GM23338 (cell line): Measurements from ENCODE around the gene ST3GAL4. TPM values are rescaled to one million over a fixed set of nuclear protein-coding genes. Genes with fewer than 3 reads are reported as not detected.

Source experiments
- ATAC-seq: fragments of 200-7000 bp; cut with Tn5 transposase; 3 replicates; pipeline ENCODE4 v1.9.1; 2020
- DNase-seq: peaks from one replicate; pipeline ENCODE4 v3.0.0-alpha.2; 2015; ENCODE audit warnings: low spot score
- H2AFZ ChIP-seq: fragments of 200-600 bp; sonication (generic); 2 replicates; pipeline ENCODE4 v1.8.0; 2016; ENCODE audit warnings: antibody characterized with exemption, mild to moderate bottlenecking, moderate library complexity
- H3F3A ChIP-seq: fragments of 200-600 bp; sonication (generic); replicated peaks from 2 replicates; pipeline ENCODE4 v1.8.0; 2017; ENCODE audit warnings: antibody characterized with exemption, mixed run types, low read depth
- H3K27ac ChIP-seq: fragments of 200-600 bp; sonication (generic); 2 replicates; pipeline ENCODE4 v1.6.1; 2016; ENCODE audit warnings: low read depth
- H3K27me3 ChIP-seq: fragments of 200-600 bp; sonication (generic); 2 replicates; pipeline ENCODE4 v1.8.0; 2016; ENCODE audit warnings: mild to moderate bottlenecking, mixed run types, moderate library complexity; ENCODE audit not compliant: insufficient read depth
- H3K36me3 ChIP-seq: fragments of 200-600 bp; sonication (generic); 2 replicates; pipeline ENCODE4 v1.8.0; 2016; ENCODE audit warnings: mild to moderate bottlenecking; ENCODE audit not compliant: insufficient read depth
- H3K4me1 ChIP-seq: fragments of 200-600 bp; sonication (generic); 2 replicates; pipeline ENCODE4 v1.8.0; 2016; ENCODE audit warnings: mild to moderate bottlenecking, moderate library complexity; ENCODE audit not compliant: insufficient read depth
- H3K4me2 ChIP-seq: fragments of 200-600 bp; sonication (generic); 2 replicates; pipeline ENCODE4 v1.7.1; 2017; ENCODE audit warnings: mixed run types
- H3K4me3 ChIP-seq: fragments of 200-600 bp; sonication (generic); 2 replicates; pipeline ENCODE4 v1.6.1; 2016; ENCODE audit warnings: mixed run types
- H3K79me2 ChIP-seq: fragments of 200-600 bp; sonication (generic); replicated peaks from 2 replicates; pipeline ENCODE4 v1.8.0; 2017; ENCODE audit warnings: mild to moderate bottlenecking; ENCODE audit not compliant: insufficient read depth
- H3K9me2 ChIP-seq: fragments of 200-600 bp; sonication (generic); 2 replicates; pipeline ENCODE4 v1.8.0; 2017; ENCODE audit not compliant: insufficient read depth
- H4K20me1 ChIP-seq: fragments of 200-600 bp; sonication (generic); replicated peaks from 2 replicates; pipeline ENCODE4 v1.8.0; 2017; ENCODE audit warnings: mild to moderate bottlenecking; ENCODE audit not compliant: insufficient read depth
- H3K27ac Mint-ChIP-seq: 2 replicates; pipeline ENCODE4 v1.8.0; 2020; ENCODE audit warnings: inconsistent platforms, mild to moderate bottlenecking, moderate library complexity, mixed read lengths
- H3K27me3 Mint-ChIP-seq: 3 replicates; pipeline ENCODE4 v1.8.0; 2022; ENCODE audit warnings: low read depth, mild to moderate bottlenecking, moderate library complexity, mixed read lengths, inconsistent platforms; ENCODE audit not compliant: insufficient read depth, poor library complexity
- H3K36me3 Mint-ChIP-seq: 3 replicates; pipeline ENCODE4 v1.8.0; 2021; ENCODE audit warnings: low read depth, mild to moderate bottlenecking, inconsistent platforms, moderate library complexity, mixed read lengths
- H3K4me1 Mint-ChIP-seq: 3 replicates; pipeline ENCODE4 v1.8.0; 2020; ENCODE audit warnings: mild to moderate bottlenecking, inconsistent platforms, mixed read lengths
- H3K4me3 Mint-ChIP-seq: 3 replicates; pipeline ENCODE4 v1.8.0; 2021; ENCODE audit warnings: moderate library complexity, mild to moderate bottlenecking, inconsistent platforms, mixed read lengths
- H3K9me3 Mint-ChIP-seq: 3 replicates; pipeline ENCODE4 v1.8.0; 2020; ENCODE audit warnings: moderate library complexity, mild to moderate bottlenecking, inconsistent platforms, mixed read lengths
- CREB1 ChIP-seq: fragments of 250-450 bp; sonication (Bioruptor Pico); IDR thresholded peaks from 2 replicates; pipeline ENCODE4 v1.5.0; 2020; ENCODE audit warnings: low read depth, mild to moderate bottlenecking, moderate library complexity
- ETS1 ChIP-seq: IDR thresholded peaks from 2 replicates; pipeline ENCODE4 v1.6.1; 2016; ENCODE audit warnings: antibody characterized with exemption
- EZH2 ChIP-seq: fragments of 200-600 bp; sonication (generic); IDR thresholded peaks from one replicate; pipeline ENCODE4 v1.8.0; 2017; ENCODE audit warnings: antibody characterized with exemption, mild to moderate bottlenecking, low read depth; ENCODE audit not compliant: unreplicated experiment
- JUNB ChIP-seq: IDR thresholded peaks from one replicate; pipeline ENCODE4 v1.6.1; 2016; ENCODE audit warnings: antibody characterized with exemption; ENCODE audit not compliant: unreplicated experiment
- NANOG ChIP-seq: IDR thresholded peaks from 2 replicates; pipeline ENCODE4 v1.6.1; 2016; ENCODE audit warnings: antibody characterized with exemption, borderline replicate concordance
- POLR2AphosphoS5 ChIP-seq: IDR thresholded peaks from 2 replicates; pipeline ENCODE4 v1.6.1; 2016; ENCODE audit warnings: antibody characterized with exemption, low read depth
- REST ChIP-seq: IDR thresholded peaks from one replicate; pipeline ENCODE4 v1.6.1; 2018; ENCODE audit warnings: antibody characterized with exemption; ENCODE audit not compliant: unreplicated experiment
- ZNF114 ChIP-seq: fragments of 250-450 bp; sonication (Bioruptor Pico); IDR thresholded peaks from 2 replicates; pipeline ENCODE4 v1.5.0; 2020; ENCODE audit warnings: mild to moderate bottlenecking, moderate library complexity
- ZNF331 ChIP-seq: fragments of 250-450 bp; sonication (Bioruptor Pico); IDR thresholded peaks from 2 replicates; pipeline ENCODE4 v1.5.0; 2020; ENCODE audit warnings: low read depth, mild to moderate bottlenecking, moderate library complexity
- polyA plus RNA-seq: library from polyadenylated mRNA; unstranded; fragments of >200 nt; fragmentation: Nextera tagmentation; extraction: Ambion mirVana; gene quantifications from 2 replicates; pipeline ENCODE4 v1.2.1, GENCODE V29; 2016
- total RNA-seq: library from RNA; depleted of rRNA; stranded (reverse); fragments of >200 nt; shearing (Covaris generic); gene quantifications from 2 replicates; pipeline ENCODE4 v1.2.3, GENCODE V29; 2014

Gene ST3GAL4
- total and polyA plus RNA-seq, 2 experiments from 2014 or later = 10.1 to 28.0 TPM

- Mint-ChIP-seq H3K9me3 (no peaks in the 10 kb centered on the region), H3K36me3 (no peaks in the 10 kb centered on the region), H3K4me1 (peaks cover 25% of the 10 kb centered on the region), H3K4me3 (no peak overlapping the region), H3K27ac (no peak overlapping the region), H3K27me3 (peaks cover 15% of the 10 kb centered on the region)
- Histone ChIP-seq H3K4me1 (peaks cover 24% of the 10 kb centered on the region; the same call in 1 of the 2 replicates), H4K20me1 (no peaks in the 10 kb centered on the region), H2AFZ (no peak overlapping the region), H3K9me2 (no peaks in the 10 kb centered on the region), H3F3A (no peaks in the 10 kb centered on the region; the same call in 1 of the 2 replicates), H3K27ac (no peak overlapping the region), H3K27me3 (no peaks in the 10 kb centered on the region), H3K79me2 (no peaks in the 10 kb centered on the region), H3K4me2 (no peak overlapping the region), H3K4me3 (no peak overlapping the region), H3K36me3 (no peaks in the 10 kb centered on the region)
- no peak for TF ChIP-seq JUNB
- TF ChIP-seq ETS1 = no peak
- no peak for TF ChIP-seq POLR2AphosphoS5
- no peak for TF ChIP-seq NANOG
- no peak for TF ChIP-seq REST
- TF ChIP-seq ZNF114 (CRISPR knock-in tag) = no peak
- TF ChIP-seq EZH2 = no peak
- ATAC-seq (no peak), DNase-seq (no peak)
Observed at GRCh38 chr11:126436209-126436755, 80.8 kb downstream of the ST3GAL4 start.

- H3K27me3 Mint-ChIP-seq = peaks cover 12% of the 10 kb centered on the region
- Histone ChIP-seq H3F3A (no peaks in the 10 kb centered on the region; the same call in 1 of the 2 replicates), H3K4me1 (peaks cover 30% of the 10 kb centered on the region), H2AFZ (no peak overlapping the region), H3K4me3 (no peak overlapping the region), H3K79me2 (no peaks in the 10 kb centered on the region), H3K4me2 (no peak overlapping the region), H3K36me3 (no peaks in the 10 kb centered on the region), H3K27me3 (no peaks in the 10 kb centered on the region), H3K9me2 (no peaks in the 10 kb centered on the region), H3K27ac (no peak overlapping the region), H4K20me1 (no peaks in the 10 kb centered on the region)
- H3K4me3 Mint-ChIP-seq = no peak overlapping the region
- ATAC-seq = no peak
- no peaks in the 10 kb centered on the region for H3K36me3 Mint-ChIP-seq
- DNase-seq = no peak
- no peaks in the 10 kb centered on the region for H3K9me3 Mint-ChIP-seq
- H3K4me1 Mint-ChIP-seq = peaks cover 35% of the 10 kb centered on the region
- H3K27ac Mint-ChIP-seq = no peak overlapping the region
- TF ChIP-seq POLR2AphosphoS5 (no peak), ETS1 (no peak), ZNF331 (CRISPR knock-in tag) (no peak), NANOG (no peak), JUNB (no peak), CREB1 (CRISPR knock-in tag) (no peak), REST (no peak), ZNF114 (CRISPR knock-in tag) (no peak)
Observed at GRCh38 chr11:126437731-126438130, 82.2 kb downstream of the ST3GAL4 start.
